Breast epithelium (tissue), 3 donors: Measurements from ENCODE around the gene CCDC150.

Experiments
- POLR2A ChIP-seq: fragments of 450-650 bp; IDR thresholded peaks from one replicate; pipeline ENCODE4 v1.6.1; 2016; ENCODE audit warnings: antibody characterized with exemption, mild to moderate bottlenecking, moderate library complexity
- POLR2AphosphoS5 ChIP-seq, 3 donors: sonication (generic); formaldehyde crosslinking; IDR thresholded peaks; one replicate each; pipeline ENCODE4 v1.6.1; 2017; ENCODE audit warnings: antibody characterized with exemption in 3 of 3
- TF ChIP-seq, protein P1 (sequence below), 3 donors: fragments of 450-650 bp; IDR thresholded peaks; one replicate each; pipeline ENCODE4 v1.5.1; 2016 to 2017; ENCODE audit warnings: antibody characterized with exemption in 3 of 3, mild to moderate bottlenecking in 3 of 3, moderate library complexity in 3 of 3

GRCh38 chr2:196598846-196599245 lies 40.7 kb upstream of the CCDC150 start:
- TF ChIP-seq, protein P1, sequence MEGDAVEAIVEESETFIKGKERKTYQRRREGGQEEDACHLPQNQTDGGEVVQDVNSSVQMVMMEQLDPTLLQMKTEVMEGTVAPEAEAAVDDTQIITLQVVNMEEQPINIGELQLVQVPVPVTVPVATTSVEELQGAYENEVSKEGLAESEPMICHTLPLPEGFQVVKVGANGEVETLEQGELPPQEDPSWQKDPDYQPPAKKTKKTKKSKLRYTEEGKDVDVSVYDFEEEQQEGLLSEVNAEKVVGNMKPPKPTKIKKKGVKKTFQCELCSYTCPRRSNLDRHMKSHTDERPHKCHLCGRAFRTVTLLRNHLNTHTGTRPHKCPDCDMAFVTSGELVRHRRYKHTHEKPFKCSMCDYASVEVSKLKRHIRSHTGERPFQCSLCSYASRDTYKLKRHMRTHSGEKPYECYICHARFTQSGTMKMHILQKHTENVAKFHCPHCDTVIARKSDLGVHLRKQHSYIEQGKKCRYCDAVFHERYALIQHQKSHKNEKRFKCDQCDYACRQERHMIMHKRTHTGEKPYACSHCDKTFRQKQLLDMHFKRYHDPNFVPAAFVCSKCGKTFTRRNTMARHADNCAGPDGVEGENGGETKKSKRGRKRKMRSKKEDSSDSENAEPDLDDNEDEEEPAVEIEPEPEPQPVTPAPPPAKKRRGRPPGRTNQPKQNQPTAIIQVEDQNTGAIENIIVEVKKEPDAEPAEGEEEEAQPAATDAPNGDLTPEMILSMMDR (IDR thresholded peaks at IDR 0.05) = no peak
- TF ChIP-seq POLR2A (no peak), POLR2AphosphoS5 (IDR thresholded peaks at IDR 0.05) (no peak)
